Measurements from ENCODE around the gene CLTCL1. TPM values are rescaled to one million over a fixed set of nuclear protein-coding genes. Genes with fewer than 3 reads are reported as not detected.

Gene CLTCL1
- total RNA-seq, 1 donor: 1.7 TPM

GRCh38 chr22:19223617-19224016 is 67.9 kb downstream of the CLTCL1 start:
- Histone ChIP-seq H3K4me1 (ENCODE audit: insufficient read depth, low read length) (no peaks in the 10 kb centered on the region), H3K4me3 (ENCODE audit: low read length) (no peak overlapping the region), H3K9me3 (ENCODE audit: low read depth, low read length) (no peaks in the 10 kb centered on the region), H3K27me3 (ENCODE audit: insufficient read depth, low read length) (no peaks in the 10 kb centered on the region)

GRCh38 chr22:19223110-19223509 is 68.4 kb downstream of the CLTCL1 start:
- H3K27me3 ChIP-seq (ENCODE audit: insufficient read depth, low read length): no peaks in the 10 kb centered on the region
- H3K4me1 ChIP-seq (ENCODE audit: insufficient read depth, low read length): no peaks in the 10 kb centered on the region
- no peaks in the 10 kb centered on the region for H3K9me3 ChIP-seq (ENCODE audit: low read depth, low read length)
- no peak overlapping the region for H3K4me3 ChIP-seq (ENCODE audit: low read length)

- Histone ChIP-seq H3K4me3 (ENCODE audit: low read length) (no peak overlapping the region), H3K27me3 (ENCODE audit: insufficient read depth, low read length) (no peaks in the 10 kb centered on the region), H3K9me3 (ENCODE audit: low read depth, low read length) (no peaks in the 10 kb centered on the region), H3K4me1 (ENCODE audit: insufficient read depth, low read length) (no peaks in the 10 kb centered on the region)
Measured at GRCh38 chr22:19222242-19223005, 69.1 kb downstream of the CLTCL1 start.

- Histone ChIP-seq H3K4me1 (ENCODE audit: insufficient read depth, low read length) (no peaks in the 10 kb centered on the region), H3K9me3 (ENCODE audit: low read depth, low read length) (no peaks in the 10 kb centered on the region), H3K4me3 (ENCODE audit: low read length) (no peak overlapping the region), H3K27me3 (ENCODE audit: insufficient read depth, low read length) (no peaks in the 10 kb centered on the region)
Measured at GRCh38 chr22:19220867-19221266, 70.7 kb downstream of the CLTCL1 start.

GRCh38 chr22:19218541-19219233 is 72.8 kb downstream of the CLTCL1 start:
- H3K4me3 ChIP-seq (ENCODE audit: low read length): no peak overlapping the region
- H3K4me1 ChIP-seq (ENCODE audit: insufficient read depth, low read length): no peaks in the 10 kb centered on the region
- H3K9me3 ChIP-seq (ENCODE audit: low read depth, low read length): no peaks in the 10 kb centered on the region
- H3K27me3 ChIP-seq (ENCODE audit: insufficient read depth, low read length): no peaks in the 10 kb centered on the region

GRCh38 chr22:19216579-19216978 is 74.9 kb downstream of the CLTCL1 start:
- H3K9me3 ChIP-seq (ENCODE audit: low read depth, low read length): no peaks in the 10 kb centered on the region
- no peak overlapping the region for H3K4me3 ChIP-seq (ENCODE audit: low read length)
- no peaks in the 10 kb centered on the region for H3K4me1 ChIP-seq (ENCODE audit: insufficient read depth, low read length)
- H3K27me3 ChIP-seq (ENCODE audit: insufficient read depth, low read length): no peaks in the 10 kb centered on the region

- H3K4me1 ChIP-seq (ENCODE audit: insufficient read depth, low read length): no peaks in the 10 kb centered on the region
- H3K9me3 ChIP-seq (ENCODE audit: low read depth, low read length): no peaks in the 10 kb centered on the region
- no peaks in the 10 kb centered on the region for H3K27me3 ChIP-seq (ENCODE audit: insufficient read depth, low read length)
- H3K4me3 ChIP-seq (ENCODE audit: low read length): no peak overlapping the region
Measured at GRCh38 chr22:19215360-19215759, 76.2 kb downstream of the CLTCL1 start.

- Histone ChIP-seq H3K4me3 (ENCODE audit: low read length) (no peak overlapping the region), H3K9me3 (ENCODE audit: low read depth, low read length) (no peaks in the 10 kb centered on the region), H3K27me3 (ENCODE audit: insufficient read depth, low read length) (no peaks in the 10 kb centered on the region), H3K4me1 (ENCODE audit: insufficient read depth, low read length) (no peaks in the 10 kb centered on the region)
Measured at GRCh38 chr22:19214078-19214473, 77.4 kb downstream of the CLTCL1 start.

DNA sequence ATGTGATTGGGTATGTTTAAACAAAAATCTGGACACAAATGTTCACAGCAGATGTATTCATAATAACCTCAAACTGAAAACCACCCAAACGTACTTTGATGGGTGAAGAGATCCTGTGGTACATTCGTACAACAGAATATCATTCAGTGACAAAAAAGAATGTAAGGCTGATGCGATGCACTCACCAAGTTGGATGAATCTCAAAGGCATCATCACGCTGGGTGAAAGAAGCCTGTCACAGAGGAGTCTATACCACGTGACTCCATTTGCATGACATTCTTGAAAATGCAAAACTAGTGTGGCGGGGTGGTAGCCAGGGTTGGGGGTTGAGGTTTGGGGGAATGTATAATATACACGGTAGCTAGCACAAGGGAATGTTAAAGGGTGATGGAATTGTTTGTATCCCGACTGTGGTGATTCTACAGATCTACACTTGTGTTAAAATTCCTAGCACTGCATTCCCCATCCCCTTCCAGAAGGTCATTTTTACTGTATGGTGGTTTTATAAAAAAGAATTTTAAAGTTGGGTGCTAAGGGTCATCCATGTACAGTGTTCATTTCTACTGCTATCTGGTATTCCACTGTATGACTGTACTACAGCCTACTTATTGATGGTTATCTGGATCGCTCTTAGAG is 78.0 kb downstream of the CLTCL1 start:
- Histone ChIP-seq H3K27me3 (ENCODE audit: insufficient read depth, low read length) (no peaks in the 10 kb centered on the region), H3K9me3 (ENCODE audit: low read depth, low read length) (no peaks in the 10 kb centered on the region), H3K4me3 (ENCODE audit: low read length) (no peak overlapping the region), H3K4me1 (ENCODE audit: insufficient read depth, low read length) (no peaks in the 10 kb centered on the region)

DNA sequence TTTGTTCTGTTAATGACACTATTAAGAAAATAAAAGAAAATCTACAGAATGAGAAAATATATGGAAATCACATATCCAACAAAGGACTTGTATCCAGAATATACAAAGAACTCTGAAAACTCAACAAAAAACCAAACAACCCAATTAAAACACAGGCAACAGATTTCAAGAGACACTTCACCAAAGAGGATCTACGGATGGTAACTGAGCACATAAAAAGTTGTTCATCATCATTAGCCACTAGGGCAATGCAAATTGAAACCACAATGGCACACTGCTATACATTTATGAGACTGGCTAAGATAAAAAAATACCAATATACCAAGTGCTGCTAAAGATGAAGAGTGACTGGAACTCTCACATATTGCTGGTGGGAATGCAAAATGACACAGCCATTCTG is 78.5 kb downstream of the CLTCL1 start:
- Histone ChIP-seq H3K27me3 (ENCODE audit: insufficient read depth, low read length) (no peaks in the 10 kb centered on the region), H3K4me3 (ENCODE audit: low read length) (no peak overlapping the region), H3K9me3 (ENCODE audit: low read depth, low read length) (no peaks in the 10 kb centered on the region)

GRCh38 chr22:19212302-19212870 is 79.1 kb downstream of the CLTCL1 start:
- no peaks in the 10 kb centered on the region for H3K27me3 ChIP-seq (ENCODE audit: insufficient read depth, low read length)
- no peaks in the 10 kb centered on the region for H3K4me1 ChIP-seq (ENCODE audit: insufficient read depth, low read length)
- H3K9me3 ChIP-seq (ENCODE audit: low read depth, low read length): no peaks in the 10 kb centered on the region
- no peak overlapping the region for H3K4me3 ChIP-seq (ENCODE audit: low read length)

More for the DNA sequence above, 78.5 kb downstream of the CLTCL1 start:
- no peaks in the 10 kb centered on the region for H3K4me1 ChIP-seq (ENCODE audit: insufficient read depth, low read length)

DNA sequence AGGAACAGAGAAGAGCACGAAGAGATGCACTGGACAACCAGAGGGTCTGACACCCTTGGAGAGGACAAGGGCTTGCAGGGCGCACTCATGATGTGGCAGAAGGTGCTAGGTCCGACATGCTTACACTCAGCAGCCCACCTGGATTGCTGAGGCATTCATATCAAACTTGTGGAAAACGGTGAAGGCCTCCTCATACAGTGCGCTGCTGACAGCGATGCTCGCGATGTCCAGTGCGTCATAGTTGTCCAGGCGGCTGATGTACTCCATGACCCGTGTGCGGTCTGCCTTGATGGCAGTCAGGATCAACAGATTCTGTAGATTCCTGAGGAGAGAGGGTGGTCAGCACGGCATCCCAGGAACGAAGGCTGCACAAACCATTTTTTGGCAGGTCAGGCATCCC is 81.3 kb downstream of the CLTCL1 start:
- Histone ChIP-seq H3K9me3 (ENCODE audit: low read depth, low read length) (no peaks in the 10 kb centered on the region), H3K4me1 (ENCODE audit: insufficient read depth, low read length) (no peaks in the 10 kb centered on the region), H3K27me3 (ENCODE audit: insufficient read depth, low read length) (no peaks in the 10 kb centered on the region), H3K4me3 (ENCODE audit: low read length) (no peak overlapping the region)

GRCh38 chr22:19208287-19208847 is 83.2 kb downstream of the CLTCL1 start:
- H3K4me1 ChIP-seq (ENCODE audit: insufficient read depth, low read length): no peaks in the 10 kb centered on the region
- no peaks in the 10 kb centered on the region for H3K9me3 ChIP-seq (ENCODE audit: low read depth, low read length)
- H3K4me3 ChIP-seq (ENCODE audit: low read length): no peak overlapping the region
- no peaks in the 10 kb centered on the region for H3K27me3 ChIP-seq (ENCODE audit: insufficient read depth, low read length)

GRCh38 chr22:19207884-19208283 is 83.6 kb downstream of the CLTCL1 start:
- no peaks in the 10 kb centered on the region for H3K27me3 ChIP-seq (ENCODE audit: insufficient read depth, low read length)
- H3K4me3 ChIP-seq (ENCODE audit: low read length): no peak overlapping the region
- H3K4me1 ChIP-seq (ENCODE audit: insufficient read depth, low read length): no peaks in the 10 kb centered on the region
- H3K9me3 ChIP-seq (ENCODE audit: low read depth, low read length): no peaks in the 10 kb centered on the region

DNA sequence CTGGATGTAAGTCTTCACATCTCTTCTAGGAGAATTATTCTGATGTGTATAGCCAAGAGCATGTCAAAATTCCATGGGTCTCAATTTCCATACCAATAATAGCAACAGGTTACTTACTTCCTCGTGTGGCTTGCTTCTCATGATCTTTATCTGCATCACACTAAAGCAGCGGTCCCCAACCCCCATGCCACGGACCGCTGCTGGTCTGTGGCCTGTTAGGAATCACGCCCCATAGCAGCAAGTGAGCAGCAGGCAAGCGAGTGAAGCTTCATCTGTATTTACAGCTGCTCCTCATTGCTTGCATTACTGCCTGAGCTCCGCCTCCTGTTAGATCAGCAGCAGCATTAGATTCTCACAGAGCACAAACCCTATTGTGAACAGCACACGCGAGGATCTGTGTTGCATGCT is 84.1 kb downstream of the CLTCL1 start:
- Histone ChIP-seq H3K4me3 (ENCODE audit: low read length) (no peak overlapping the region), H3K4me1 (ENCODE audit: insufficient read depth, low read length) (no peaks in the 10 kb centered on the region), H3K27me3 (ENCODE audit: insufficient read depth, low read length) (no peaks in the 10 kb centered on the region), H3K9me3 (ENCODE audit: low read depth, low read length) (no peaks in the 10 kb centered on the region)
